Measurements from ENCODE around the gene KAT2A.
"Not testable (repeated sequence)": the region's sequence is repeated elsewhere in the genome, so short reads cannot be mapped to it uniquely, and the experiment has no call there.

The KAT2A gene

GRCh38 chr17:42120770-42121769, at the start of gene KAT2A:
Gene KAT2A, minus strand, starts transcription at chr17:42121367. Its CDS starts 63 bp downstream, at chr17:42121304.
- DNase-seq (ENCODE audit: low spot score), result peak; percentile 74

GRCh38 chr17:42169351-42169750, 48.2 kb upstream of the KAT2A start:
- DNase-seq (ENCODE audit: low spot score), result no peak

GRCh38 chr17:42167807-42168206, 46.6 kb upstream of the KAT2A start:
- DNase-seq (ENCODE audit: low spot score), result no peak

- DNase-seq (ENCODE audit: low spot score), result no peak
Measured at GRCh38 chr17:42166196-42166763, 45.1 kb upstream of the KAT2A start.

GRCh38 chr17:42165751-42166150, 44.6 kb upstream of the KAT2A start:
- no peak for DNase-seq (ENCODE audit: low spot score)

GRCh38 chr17:42163696-42164407, 42.7 kb upstream of the KAT2A start:
- no peak for DNase-seq (ENCODE audit: low spot score)

GRCh38 chr17:42163113-42163512, 41.9 kb upstream of the KAT2A start:
- DNase-seq (ENCODE audit: low spot score), result peak; percentile 19

- DNase-seq (ENCODE audit: low spot score), result no peak
Measured at GRCh38 chr17:42160531-42160910, 39.4 kb upstream of the KAT2A start.

- DNase-seq (ENCODE audit: low spot score), result no peak
Measured at GRCh38 chr17:42159796-42160530, 38.8 kb upstream of the KAT2A start.

- DNase-seq (ENCODE audit: low spot score), result no peak
Measured at GRCh38 chr17:42155614-42156045, 34.5 kb upstream of the KAT2A start.

- no peak for DNase-seq (ENCODE audit: low spot score)
Measured at GRCh38 chr17:42153919-42154742, 33.0 kb upstream of the KAT2A start.

- DNase-seq (ENCODE audit: low spot score), result no peak
Measured at GRCh38 chr17:42146911-42147607, 25.9 kb upstream of the KAT2A start.

GRCh38 chr17:42143138-42143537, 22.0 kb upstream of the KAT2A start:
- DNase-seq (ENCODE audit: low spot score), result not testable (repeated sequence)

GRCh38 chr17:42142371-42142896, 21.3 kb upstream of the KAT2A start:
- DNase-seq (ENCODE audit: low spot score), result no peak

- no peak for DNase-seq (ENCODE audit: low spot score)
Measured at GRCh38 chr17:42141382-42141781, 20.2 kb upstream of the KAT2A start.

- DNase-seq (ENCODE audit: low spot score), result not testable (repeated sequence)
Measured at GRCh38 chr17:42140690-42141089, 19.5 kb upstream of the KAT2A start.

- DNase-seq (ENCODE audit: low spot score), result no peak
Measured at GRCh38 chr17:42138749-42139492, 17.8 kb upstream of the KAT2A start.

- DNase-seq (ENCODE audit: low spot score), result no peak
Measured at GRCh38 chr17:42136654-42137051, 15.5 kb upstream of the KAT2A start.
